Tibial nerve (tissue), 4 donors: ENCODE measurements around the gene SYNGR3.

ENCODE experiments used
- EP300 ChIP-seq, 2 donors: sonication (generic); formaldehyde crosslinking; IDR thresholded peaks; one replicate each; pipeline ENCODE4 v1.6.1; 2017; ENCODE audit warnings: antibody characterized with exemption in 2 of 2, mild to moderate bottlenecking in 1 of 2
- POLR2A ChIP-seq, 2 donors: fragments of 450-650 bp; IDR thresholded peaks; one replicate each; pipeline ENCODE4 v1.6.1; 2017; ENCODE audit warnings: antibody characterized with exemption in 2 of 2, mild to moderate bottlenecking in 2 of 2, moderate library complexity in 2 of 2
- TF ChIP-seq, protein P1 (sequence below), 5 experiments: fragments of 200-600 bp in 3 of 5; fragments of 450-650 bp in 2 of 5; sonication (generic) in 3 of 5; IDR thresholded peaks; one replicate each; pipeline ENCODE4 v1.5.1; 2016 to 2019; ENCODE audit warnings: antibody characterized with exemption in 5 of 5, mild to moderate bottlenecking in 3 of 5, moderate library complexity in 2 of 5

DNA sequence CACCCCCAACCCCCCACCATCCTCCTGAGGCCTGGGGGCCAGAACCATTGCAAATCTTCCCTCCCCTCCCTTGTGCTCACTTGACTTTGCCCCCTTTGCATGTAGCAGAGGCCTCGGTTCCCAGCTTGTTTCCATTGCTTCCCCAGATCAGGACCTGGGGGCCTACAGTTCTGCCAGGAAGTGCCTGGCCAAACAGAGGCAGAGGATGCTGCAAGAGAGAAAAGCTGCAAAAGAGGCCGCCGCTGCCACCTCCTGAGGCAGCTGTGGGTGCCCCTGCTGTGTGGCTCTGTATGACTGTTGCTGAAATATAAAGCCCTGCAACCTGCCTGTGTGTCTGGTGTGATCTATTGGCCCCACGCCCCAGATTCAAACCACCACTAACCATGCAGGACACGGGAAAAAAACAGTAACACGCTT is 28.1 kb upstream of the SYNGR3 start:
- TF ChIP-seq EP300 (IDR thresholded peaks at IDR 0.05) (no peak), POLR2A (IDR thresholded peaks at IDR 0.05) (no peak)
- TF ChIP-seq, protein P1, sequence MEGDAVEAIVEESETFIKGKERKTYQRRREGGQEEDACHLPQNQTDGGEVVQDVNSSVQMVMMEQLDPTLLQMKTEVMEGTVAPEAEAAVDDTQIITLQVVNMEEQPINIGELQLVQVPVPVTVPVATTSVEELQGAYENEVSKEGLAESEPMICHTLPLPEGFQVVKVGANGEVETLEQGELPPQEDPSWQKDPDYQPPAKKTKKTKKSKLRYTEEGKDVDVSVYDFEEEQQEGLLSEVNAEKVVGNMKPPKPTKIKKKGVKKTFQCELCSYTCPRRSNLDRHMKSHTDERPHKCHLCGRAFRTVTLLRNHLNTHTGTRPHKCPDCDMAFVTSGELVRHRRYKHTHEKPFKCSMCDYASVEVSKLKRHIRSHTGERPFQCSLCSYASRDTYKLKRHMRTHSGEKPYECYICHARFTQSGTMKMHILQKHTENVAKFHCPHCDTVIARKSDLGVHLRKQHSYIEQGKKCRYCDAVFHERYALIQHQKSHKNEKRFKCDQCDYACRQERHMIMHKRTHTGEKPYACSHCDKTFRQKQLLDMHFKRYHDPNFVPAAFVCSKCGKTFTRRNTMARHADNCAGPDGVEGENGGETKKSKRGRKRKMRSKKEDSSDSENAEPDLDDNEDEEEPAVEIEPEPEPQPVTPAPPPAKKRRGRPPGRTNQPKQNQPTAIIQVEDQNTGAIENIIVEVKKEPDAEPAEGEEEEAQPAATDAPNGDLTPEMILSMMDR (IDR thresholded peaks at IDR 0.05), result no peak
